Inferior parietal cortex (tissue), 1 donor: ENCODE data around the gene DBNDD1.
"Not testable (repeated sequence)": the region's sequence is repeated elsewhere in the genome, so short reads cannot be mapped to it uniquely, and the experiment has no call there.

Experiments
- DNase-seq: peaks from one replicate; pipeline ENCODE4 v3.0.0-alpha.2; 2016; ENCODE audit errors: extremely low spot score

Gene DBNDD1

GRCh38 chr16:90011508-90011819 lies 7.8 kb downstream of the DBNDD1 start:
- DNase-seq, result no peak

GRCh38 chr16:90010676-90011507 lies 8.4 kb downstream of the DBNDD1 start:
- DNase-seq, result no peak

- no peak for DNase-seq
Observed at GRCh38 chr16:90009172-90009899, 9.9 kb downstream of the DBNDD1 start.

GRCh38 chr16:90008708-90009145 lies 10.5 kb downstream of the DBNDD1 start:
- DNase-seq, result no peak

GRCh38 chr16:90007635-90008234 lies 11.5 kb downstream of the DBNDD1 start:
- not testable (repeated sequence) for DNase-seq

- DNase-seq, result no peak
Observed at GRCh38 chr16:90007015-90007414, 12.2 kb downstream of the DBNDD1 start.

- no peak for DNase-seq
Observed at GRCh38 chr16:90005956-90006663, 13.1 kb downstream of the DBNDD1 start.

GRCh38 chr16:90004577-90004976 lies 14.7 kb downstream of the DBNDD1 start:
- DNase-seq, result no peak

- no peak for DNase-seq
Observed at GRCh38 chr16:90002759-90003158, 16.5 kb downstream of the DBNDD1 start.

- DNase-seq, result no peak
Observed at GRCh38 chr16:90001761-90002503, 17.3 kb downstream of the DBNDD1 start.

- no peak for DNase-seq
Observed at GRCh38 chr16:90000733-90001427, 18.4 kb downstream of the DBNDD1 start.

GRCh38 chr16:89999831-90000574 lies 19.3 kb downstream of the DBNDD1 start:
- DNase-seq, result no peak

GRCh38 chr16:89996178-89996489 lies 23.1 kb downstream of the DBNDD1 start:
- no peak for DNase-seq

GRCh38 chr16:89995475-89996177 lies 23.6 kb downstream of the DBNDD1 start:
- DNase-seq, result not testable (repeated sequence)

GRCh38 chr16:89994721-89995474 lies 24.4 kb downstream of the DBNDD1 start:
- DNase-seq, result not testable (repeated sequence)

GRCh38 chr16:89994389-89994720 lies 24.9 kb downstream of the DBNDD1 start:
- no peak for DNase-seq

- no peak for DNase-seq
Observed at GRCh38 chr16:89993971-89994370, 25.3 kb downstream of the DBNDD1 start.

GRCh38 chr16:89993377-89993776 lies 25.9 kb downstream of the DBNDD1 start:
- DNase-seq, result no peak

- no peak for DNase-seq
Observed at GRCh38 chr16:89990799-89991198, 28.5 kb downstream of the DBNDD1 start.
